SK-N-SH (cell line): ENCODE results near the gene SPRN. TPM values are rescaled to one million over a fixed set of nuclear protein-coding genes. Genes with fewer than 3 reads are reported as not detected.
"Not testable (repeated sequence)": the region's sequence is repeated elsewhere in the genome, so short reads cannot be mapped to it uniquely, and the experiment has no call there.

ENCODE experiments used
- CTCF ChIA-PET: fragments of 300-600, 350-600 bp; formaldehyde crosslinking; extraction: SDS; loops from one replicate; lab custom pipeline; 2021; lab: Yijun Ruan, JAX
- POLR2A ChIA-PET: fragments of 350-600 bp; sonication (Branson Sonifier 250); formaldehyde crosslinking; extraction: SDS; loops from one replicate; lab custom pipeline; 2020; ENCODE audit warnings: antibody characterized with exemption, inconsistent platforms; lab: Yijun Ruan, JAX
- DNase-seq: peaks from one replicate; pipeline ENCODE4 v3.0.0; 2012
- H2AFZ ChIP-seq: fragments of 200-600 bp; sonication (generic); 2 replicates; pipeline ENCODE4 v1.8.1; 2016; ENCODE audit warnings: antibody characterized with exemption, mild to moderate bottlenecking, low read depth
- H3F3A ChIP-seq: fragments of 200-600 bp; sonication (generic); replicated peaks from 2 replicates; pipeline ENCODE3; 2016; ENCODE audit warnings: antibody characterized with exemption, mild to moderate bottlenecking; ENCODE audit not compliant: insufficient read depth
- H3K27ac ChIP-seq, 2 experiments: fragments of 200-500 bp in 1 of 2; fragments of 200-600 bp in 1 of 2; sonication (Bioruptor generic) in 1 of 2; sonication (generic), shearing (Covaris generic) in 1 of 2; 2 replicates each; pipeline versions ENCODE4 v1.5.1 to v1.6.1; 2014 to 2016; ENCODE audit warnings: low read depth in 2 of 2, inconsistent platforms in 1 of 2, low read length in 1 of 2, mild to moderate bottlenecking in 1 of 2, mixed read lengths in 1 of 2
- H3K27me3 ChIP-seq: fragments of 200-600 bp; sonication (generic), shearing (Covaris generic); 2 replicates; pipeline ENCODE4 v1.6.1; 2016; ENCODE audit warnings: mixed run types; ENCODE audit not compliant: insufficient read depth
- H3K36me3 ChIP-seq, 2 experiments: fragments of 200-500 bp in 1 of 2; fragments of 200-600 bp in 1 of 2; sonication (Bioruptor generic) in 1 of 2; sonication (generic) in 1 of 2; replicated peaks in 1 of 2; 2 replicates each; pipeline versions ENCODE3 to v1.5.1; 2014 to 2016; ENCODE audit warnings: low read length in 1 of 2, mild to moderate bottlenecking in 1 of 2; ENCODE audit not compliant: insufficient read depth in 2 of 2, control insufficient read depth in 1 of 2
- H3K4me1 ChIP-seq, 2 experiments: fragments of 200-500 bp in 1 of 2; fragments of 200-600 bp in 1 of 2; sonication (Bioruptor generic) in 1 of 2; sonication (generic), shearing (Covaris generic) in 1 of 2; 2 replicates each; pipeline versions ENCODE4 v1.5.1 to v1.6.1; 2014 to 2016; ENCODE audit warnings: low read depth in 1 of 2, low read length in 1 of 2, mixed run types in 1 of 2; ENCODE audit not compliant: insufficient read depth in 2 of 2, control insufficient read depth in 1 of 2
- H3K4me2 ChIP-seq: fragments of 200-600 bp; sonication (generic), shearing (Covaris generic); 2 replicates; pipeline ENCODE4 v1.6.1; 2017; ENCODE audit warnings: mixed run types
- H3K4me3 ChIP-seq, 2 experiments: fragments of 200-500 bp in 1 of 2; fragments of 200-600 bp in 1 of 2; sonication (Bioruptor generic) in 1 of 2; sonication (generic), shearing (Covaris generic) in 1 of 2; 2 replicates each; pipeline versions ENCODE4 v1.5.1 to v1.8.1; 2014 to 2016; ENCODE audit warnings: low read depth in 2 of 2, inconsistent platforms in 1 of 2, low read length in 1 of 2, mild to moderate bottlenecking in 1 of 2, mixed read lengths in 1 of 2, moderate library complexity in 1 of 2
- H3K79me2 ChIP-seq: fragments of 200-600 bp; sonication (generic); 2 replicates; pipeline ENCODE4 v1.8.1; 2017; ENCODE audit warnings: mild to moderate bottlenecking; ENCODE audit not compliant: insufficient read depth
- H3K9ac ChIP-seq: fragments of 200-600 bp; sonication (generic); 2 replicates; pipeline ENCODE4 v1.6.1; 2017; ENCODE audit warnings: mixed run types
- H3K9me2 ChIP-seq: fragments of 200-600 bp; sonication (generic); 2 replicates; pipeline ENCODE4 v1.6.1; 2017; ENCODE audit warnings: mixed run types
- H3K9me3 ChIP-seq: fragments of 200-600 bp; sonication (generic); 2 replicates; pipeline ENCODE4 v1.6.1; 2017; ENCODE audit warnings: mixed run types, mild to moderate bottlenecking, moderate library complexity
- H4K20me1 ChIP-seq: fragments of 200-600 bp; sonication (generic); 2 replicates; pipeline ENCODE4 v1.6.1; 2017; ENCODE audit warnings: mild to moderate bottlenecking, mixed run types; ENCODE audit not compliant: insufficient read depth
- CHD2 ChIP-seq: fragments of 150-350 bp; IDR thresholded peaks from 2 replicates; pipeline ENCODE4 v1.6.1; 2018; ENCODE audit warnings: low read length; ENCODE audit not compliant: partially characterized antibody
- FOXJ3 ChIP-seq: sonication (generic); formaldehyde crosslinking; IDR thresholded peaks from 2 replicates; pipeline ENCODE4 v1.5.1; 2020; ENCODE audit warnings: mild to moderate bottlenecking, missing genetic modification reagents
- IRF3 ChIP-seq: fragments of 150-350 bp; IDR thresholded peaks from 2 replicates; pipeline ENCODE4 v1.6.1; 2016; ENCODE audit warnings: mild to moderate bottlenecking, low read depth, low read length
- JUND ChIP-seq: IDR thresholded peaks from 2 replicates; pipeline ENCODE4 v1.4.0; 2012
- NFIC ChIP-seq: IDR thresholded peaks from 2 replicates; pipeline ENCODE4 v1.4.0; 2012; ENCODE audit warnings: borderline replicate concordance
- RCOR1 ChIP-seq: fragments of 150-350 bp; IDR thresholded peaks from 2 replicates; pipeline ENCODE4 v1.6.1; 2017; ENCODE audit warnings: antibody characterized with exemption, low read length
- REST ChIP-seq: IDR thresholded peaks from 2 replicates; pipeline ENCODE4 v1.6.1; 2012; ENCODE audit warnings: mild to moderate bottlenecking, low read depth, low read length, moderate library complexity
- SMC3 ChIP-seq: IDR thresholded peaks from 2 replicates; pipeline ENCODE4 v1.6.1; 2012; ENCODE audit warnings: low read depth, low read length, improper control_type of control experiment
- USF2 ChIP-seq: fragments of 150-350 bp; IDR thresholded peaks from 2 replicates; pipeline ENCODE4 v1.6.1; 2017; ENCODE audit warnings: antibody characterized with exemption, low read length, low read depth, borderline replicate concordance
- WGBS: methylation state at CpG from one replicate; pipeline ENCODE4 v1.1.6; 2017; ENCODE audit warnings: low lambda C conversion rate; 5-methylcytosine and 5-hydroxymethylcytosine counted together
- polyA plus RNA-seq, 3 experiments: library from polyadenylated mRNA; depleted of rRNA; stranded (reverse); fragments of >200 nt; gene quantifications; 2 replicates each; pipeline ENCODE4 v1.2.3, GENCODE V29; 2012
- TF ChIP-seq, protein P1 (sequence below): IDR thresholded peaks from 2 replicates; pipeline ENCODE4; 2012
- TF ChIP-seq, protein P2 (sequence below): fragments of 200-600 bp; sonication (generic); IDR thresholded peaks from 2 replicates; pipeline ENCODE4 v1.6.1; 2017; ENCODE audit warnings: antibody characterized with exemption, mild to moderate bottlenecking, moderate library complexity

SPRN gene, protein sequence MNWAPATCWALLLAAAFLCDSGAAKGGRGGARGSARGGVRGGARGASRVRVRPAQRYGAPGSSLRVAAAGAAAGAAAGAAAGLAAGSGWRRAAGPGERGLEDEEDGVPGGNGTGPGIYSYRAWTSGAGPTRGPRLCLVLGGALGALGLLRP
- polyA plus RNA-seq (2012; rRNA removed), result 0.78 and 1.2 TPM in 2 replicates
- polyA plus RNA-seq (2012; cell fraction: cytosol; rRNA removed), result 0.46 and 0.55 TPM in 2 replicates
- 0.32 and 0.43 TPM in 2 replicates for polyA plus RNA-seq (2012; cell fraction: nucleus; rRNA removed)

DNA sequence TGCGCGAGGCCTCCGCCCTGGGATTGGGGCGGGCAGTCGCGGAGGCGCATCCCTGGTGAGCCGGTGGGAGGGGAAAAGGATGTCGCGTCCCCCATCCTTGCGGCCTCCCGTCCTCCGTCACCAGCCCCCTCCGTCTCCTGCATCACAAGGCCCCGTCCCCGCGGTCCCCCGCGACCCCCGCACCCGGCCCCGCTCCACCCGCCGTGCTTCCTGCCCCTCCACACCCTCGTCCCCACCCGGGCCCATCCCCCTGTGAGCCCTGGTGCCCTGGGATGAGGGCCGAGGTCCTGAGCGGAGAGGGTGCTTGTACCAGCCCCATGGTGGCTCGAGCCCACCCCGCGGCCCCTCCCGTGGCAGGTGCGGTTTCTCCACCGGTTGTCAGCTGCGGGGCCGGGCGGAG lies at the start of gene SPRN:
SPRN (minus strand) TSS at position 25 of the 400 bp plus-strand sequence. CDS start 944 bp downstream, outside the sequence.
- H2AFZ ChIP-seq, H3F3A ChIP-seq, DNase-seq, H3K9me3 ChIP-seq, H3K27ac ChIP-seq, H3K79me2 ChIP-seq, H3K9me2 ChIP-seq, H3K4me2 ChIP-seq, POLR2A ChIA-PET, H3K4me1 ChIP-seq, H3K9ac ChIP-seq, CTCF ChIA-PET, H3K27me3 ChIP-seq: not testable (repeated sequence)
- WGBS, result 32% methylated on average over 15 of the region's 37 CpGs
- Histone ChIP-seq H3K4me3 (peak within 1 kb of the TSS in 1 of 2 experiments; percentile 26; a peak in 1 of 4 replicates), H3K36me3 (peaks cover 0 to 12% of the 10 kb centered on the region in 2 experiments), H4K20me1 (peaks cover 20% of the 10 kb centered on the region; the same call in 1 of the 2 replicates)

GRCh38 chr10:133474027-133474426 lies 49.6 kb upstream of the SPRN start:
- Histone ChIP-seq H3K9ac (no peak overlapping the region), H3F3A (no peaks in the 10 kb centered on the region), H3K27ac (no peak overlapping the region), H3K36me3 (no peaks in the 10 kb centered on the region), H4K20me1 (no peaks in the 10 kb centered on the region), H3K4me2 (no peak overlapping the region), H3K4me3 (no peak overlapping the region), H2AFZ (no peak overlapping the region), H3K9me2 (no peaks in the 10 kb centered on the region), H3K79me2 (no peaks in the 10 kb centered on the region), H3K27me3 (peaks cover 9% of the 10 kb centered on the region; the same call in 1 of the 2 replicates), H3K4me1 (no peaks in the 10 kb centered on the region), H3K9me3 (no peaks in the 10 kb centered on the region)
- ChIA-PET CTCF (no interaction called here), POLR2A (no interaction called here)
- no peak for DNase-seq
- 26% methylated on average over 2 of the region's 2 CpGs for WGBS
- no peak for TF ChIP-seq JUND
- TF ChIP-seq, all 33 proteins: peak for 0

GRCh38 chr10:133473270-133473669 lies 48.8 kb upstream of the SPRN start:
- WGBS, result 6% methylated on average over 4 of the region's 4 CpGs
- H2AFZ ChIP-seq, result no peak overlapping the region
- no peaks in the 10 kb centered on the region for H3K4me1 ChIP-seq
- no peaks in the 10 kb centered on the region for H4K20me1 ChIP-seq
- ChIA-PET CTCF (no interaction called here), POLR2A (no interaction called here)
- H3K9me3 ChIP-seq, result no peaks in the 10 kb centered on the region
- no peaks in the 10 kb centered on the region for H3K79me2 ChIP-seq
- no peak overlapping the region for H3K4me3 ChIP-seq
- H3K9me2 ChIP-seq, result no peaks in the 10 kb centered on the region
- H3K36me3 ChIP-seq, result no peaks in the 10 kb centered on the region
- peaks cover 9% of the 10 kb centered on the region; the same call in 1 of the 2 replicates for H3K27me3 ChIP-seq
- no peak overlapping the region for H3K4me2 ChIP-seq
- H3F3A ChIP-seq, result no peaks in the 10 kb centered on the region
- H3K27ac ChIP-seq, result no peak overlapping the region
- no peak for DNase-seq
- H3K9ac ChIP-seq, result no peak overlapping the region
- TF ChIP-seq USF2, result no peak
- no peak for TF ChIP-seq SMC3
- TF ChIP-seq RCOR1, result no peak
- TF ChIP-seq FOXJ3 (CRISPR knock-in tag), result no peak
- TF ChIP-seq IRF3, result no peak
- TF ChIP-seq REST, result no peak
- TF ChIP-seq, protein P1, sequence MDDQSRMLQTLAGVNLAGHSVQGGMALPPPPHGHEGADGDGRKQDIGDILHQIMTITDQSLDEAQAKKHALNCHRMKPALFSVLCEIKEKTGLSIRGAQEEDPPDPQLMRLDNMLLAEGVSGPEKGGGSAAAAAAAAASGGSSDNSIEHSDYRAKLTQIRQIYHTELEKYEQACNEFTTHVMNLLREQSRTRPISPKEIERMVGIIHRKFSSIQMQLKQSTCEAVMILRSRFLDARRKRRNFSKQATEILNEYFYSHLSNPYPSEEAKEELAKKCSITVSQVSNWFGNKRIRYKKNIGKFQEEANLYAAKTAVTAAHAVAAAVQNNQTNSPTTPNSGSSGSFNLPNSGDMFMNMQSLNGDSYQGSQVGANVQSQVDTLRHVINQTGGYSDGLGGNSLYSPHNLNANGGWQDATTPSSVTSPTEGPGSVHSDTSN, result no peak
- TF ChIP-seq CHD2, result no peak
- TF ChIP-seq, protein P2, sequence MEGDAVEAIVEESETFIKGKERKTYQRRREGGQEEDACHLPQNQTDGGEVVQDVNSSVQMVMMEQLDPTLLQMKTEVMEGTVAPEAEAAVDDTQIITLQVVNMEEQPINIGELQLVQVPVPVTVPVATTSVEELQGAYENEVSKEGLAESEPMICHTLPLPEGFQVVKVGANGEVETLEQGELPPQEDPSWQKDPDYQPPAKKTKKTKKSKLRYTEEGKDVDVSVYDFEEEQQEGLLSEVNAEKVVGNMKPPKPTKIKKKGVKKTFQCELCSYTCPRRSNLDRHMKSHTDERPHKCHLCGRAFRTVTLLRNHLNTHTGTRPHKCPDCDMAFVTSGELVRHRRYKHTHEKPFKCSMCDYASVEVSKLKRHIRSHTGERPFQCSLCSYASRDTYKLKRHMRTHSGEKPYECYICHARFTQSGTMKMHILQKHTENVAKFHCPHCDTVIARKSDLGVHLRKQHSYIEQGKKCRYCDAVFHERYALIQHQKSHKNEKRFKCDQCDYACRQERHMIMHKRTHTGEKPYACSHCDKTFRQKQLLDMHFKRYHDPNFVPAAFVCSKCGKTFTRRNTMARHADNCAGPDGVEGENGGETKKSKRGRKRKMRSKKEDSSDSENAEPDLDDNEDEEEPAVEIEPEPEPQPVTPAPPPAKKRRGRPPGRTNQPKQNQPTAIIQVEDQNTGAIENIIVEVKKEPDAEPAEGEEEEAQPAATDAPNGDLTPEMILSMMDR, result no peak
- no peak for TF ChIP-seq NFIC
